SIG-M5 (cell line): ENCODE data around the gene ERBB4.

Experiments used
- DNase-seq: peaks from one replicate; lab custom pipeline; 2025; lab: John Stamatoyannopoulos, UW

Gene ERBB4

DNA sequence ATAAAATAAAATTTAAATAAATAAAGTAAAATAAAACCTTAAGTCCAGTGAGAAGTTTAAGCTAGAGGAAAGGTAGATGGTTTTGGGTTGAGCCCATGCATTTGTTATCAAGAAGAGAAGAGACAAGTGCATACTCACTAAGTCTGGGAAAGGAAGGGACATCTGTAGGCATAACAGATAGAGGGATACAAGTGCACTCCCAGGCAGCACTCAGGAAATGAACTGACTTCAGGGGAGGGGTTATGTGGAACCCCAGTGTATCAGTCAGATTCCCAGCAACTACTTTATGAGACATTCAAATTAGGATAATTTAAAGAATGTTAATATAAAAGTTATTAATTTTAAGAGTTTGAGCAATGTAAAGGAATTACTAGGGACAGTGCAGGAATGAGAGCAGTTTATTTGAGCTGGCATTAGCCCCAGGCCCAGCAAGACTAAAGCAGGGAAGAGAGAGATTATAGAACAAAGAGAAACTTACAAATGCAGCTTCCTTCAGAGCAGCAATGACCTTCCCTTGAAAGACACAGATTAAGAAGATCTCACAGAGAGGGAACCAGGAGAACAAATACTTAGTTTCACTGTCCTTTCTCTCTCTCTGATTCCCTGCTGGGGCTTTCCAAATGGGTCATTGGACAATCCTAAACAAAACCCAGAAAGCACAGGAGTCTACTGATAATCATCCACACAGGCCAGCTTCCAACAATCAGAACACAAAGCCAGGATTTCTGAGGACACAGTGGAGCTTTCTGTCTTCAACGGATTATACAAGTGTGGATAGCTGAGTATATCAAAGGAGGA lies 109.7 kb downstream of the ERBB4 start:
- DNase-seq = no peak

DNA sequence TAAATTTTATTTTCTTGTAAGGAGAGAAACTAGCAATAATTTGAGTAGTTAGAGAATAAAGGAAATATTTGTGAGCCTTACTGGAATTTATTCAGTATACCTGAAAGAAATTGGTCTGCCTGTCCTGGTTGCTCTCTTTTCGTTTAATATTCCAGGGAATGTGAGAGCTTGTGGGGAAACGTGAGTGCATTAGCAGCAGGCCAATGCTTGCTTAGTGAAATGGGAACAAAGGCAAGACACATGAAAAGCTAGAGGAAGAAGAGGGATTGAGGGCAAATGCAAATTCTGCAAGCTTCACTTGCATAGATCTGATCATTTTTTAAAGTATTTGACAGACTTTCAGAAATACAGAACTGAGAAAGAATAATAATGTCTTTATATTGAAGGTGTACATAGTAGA lies 111.0 kb downstream of the ERBB4 start:
- no peak for DNase-seq

GRCh38 chr2:212426637-212427412 lies 111.8 kb downstream of the ERBB4 start:
- DNase-seq = no peak

DNA sequence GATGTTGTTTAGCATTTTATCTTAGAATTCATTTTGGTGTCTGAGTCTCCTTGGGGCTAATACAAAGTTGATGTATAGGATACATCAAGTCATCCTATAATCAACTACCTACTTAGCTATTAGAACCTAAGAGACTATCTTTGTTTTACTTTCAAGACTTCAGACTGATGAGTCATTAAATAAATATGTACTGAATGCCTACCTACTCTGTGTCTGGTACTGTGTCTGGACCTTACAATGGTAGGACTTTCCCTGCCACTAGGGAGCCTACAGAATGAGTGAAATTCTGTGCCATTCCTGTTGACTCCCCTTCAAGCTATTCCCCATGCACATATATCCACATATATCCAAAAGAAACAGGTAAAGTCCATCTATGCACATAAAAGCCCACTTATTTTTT lies 114.5 kb downstream of the ERBB4 start:
- no peak for DNase-seq

GRCh38 chr2:212423089-212423488 lies 115.5 kb downstream of the ERBB4 start:
- DNase-seq = no peak

DNA sequence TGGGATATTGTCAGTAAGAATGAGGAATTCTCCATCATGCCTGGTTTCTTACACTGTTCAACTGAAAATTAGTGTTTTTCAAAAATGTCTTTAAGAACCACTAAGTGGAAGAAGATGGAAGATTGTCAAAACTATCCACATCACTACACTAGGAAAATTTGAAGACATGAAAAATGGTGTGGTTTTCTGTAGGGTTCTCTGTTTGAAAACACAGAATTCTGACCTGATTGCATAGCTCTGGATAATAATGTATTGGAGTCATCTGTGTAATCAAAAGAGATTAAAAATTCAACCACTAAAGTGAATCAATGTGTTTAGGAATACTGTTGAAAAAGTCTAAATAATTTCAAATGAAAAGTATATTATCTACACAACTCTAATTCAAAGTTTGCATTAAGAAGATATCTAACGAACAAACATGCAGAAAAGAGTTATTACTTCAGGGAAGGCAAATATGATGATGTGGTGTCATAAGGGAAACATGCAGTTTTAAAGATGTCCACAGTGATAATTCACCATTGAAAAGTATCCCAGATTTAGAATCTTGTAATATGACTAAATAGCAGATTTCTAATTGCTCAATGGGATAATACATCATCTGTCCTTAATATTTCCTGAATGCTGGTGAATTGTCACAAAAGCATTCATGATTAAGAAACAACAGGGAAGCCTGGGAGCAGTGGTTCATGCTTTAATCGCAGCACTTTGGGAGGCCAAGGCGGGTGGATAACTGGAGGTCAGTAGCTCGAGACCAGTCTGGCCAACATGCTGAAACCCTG lies 116.9 kb downstream of the ERBB4 start:
- no peak for DNase-seq

GRCh38 chr2:212416086-212416485 lies 122.5 kb downstream of the ERBB4 start:
- no peak for DNase-seq

- DNase-seq = no peak
These were observed 123.8 kb downstream of the ERBB4 start for GRCh38 chr2:212414767-212415211.

DNA sequence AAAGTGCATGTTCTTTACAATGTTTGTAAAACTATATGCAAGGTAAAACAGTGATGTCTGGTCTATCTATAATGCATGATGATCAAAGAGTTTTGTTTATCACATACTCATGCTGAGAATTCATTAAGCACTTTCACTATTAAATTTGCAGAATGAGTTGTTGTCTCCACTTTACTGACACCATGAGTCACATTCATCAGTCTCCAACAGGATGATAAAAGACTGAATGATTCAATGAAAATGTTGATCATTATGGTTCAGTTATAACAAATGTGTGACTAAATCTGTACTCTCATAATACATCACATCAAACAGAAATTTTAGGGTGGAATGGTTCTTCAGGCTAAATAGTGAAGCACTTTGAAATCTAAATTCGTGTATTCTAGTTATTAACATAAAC lies 129.0 kb downstream of the ERBB4 start:
- DNase-seq = no peak

DNA sequence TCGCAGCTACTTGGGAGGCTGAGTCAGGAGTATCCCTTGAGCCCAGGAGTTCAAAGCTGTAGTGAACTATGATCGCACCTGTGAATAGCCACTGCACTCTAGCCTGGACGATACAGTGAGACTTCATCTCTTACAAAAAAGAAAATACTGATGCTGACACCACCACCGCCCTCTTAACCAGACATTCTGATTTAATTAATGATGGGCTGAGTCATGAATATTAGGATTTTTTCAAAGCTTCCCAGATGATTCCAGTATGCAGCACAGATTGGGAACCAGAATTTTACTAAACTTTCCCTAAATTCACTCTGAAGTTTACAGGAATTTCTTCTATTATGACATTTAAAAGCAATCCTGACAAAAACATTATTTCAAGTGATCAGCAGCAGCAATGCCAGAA lies 130.1 kb downstream of the ERBB4 start:
- DNase-seq = no peak

GRCh38 chr2:212406716-212407115 lies 131.9 kb downstream of the ERBB4 start:
- no peak for DNase-seq

GRCh38 chr2:212402316-212402715 lies 136.3 kb downstream of the ERBB4 start:
- no peak for DNase-seq

DNA sequence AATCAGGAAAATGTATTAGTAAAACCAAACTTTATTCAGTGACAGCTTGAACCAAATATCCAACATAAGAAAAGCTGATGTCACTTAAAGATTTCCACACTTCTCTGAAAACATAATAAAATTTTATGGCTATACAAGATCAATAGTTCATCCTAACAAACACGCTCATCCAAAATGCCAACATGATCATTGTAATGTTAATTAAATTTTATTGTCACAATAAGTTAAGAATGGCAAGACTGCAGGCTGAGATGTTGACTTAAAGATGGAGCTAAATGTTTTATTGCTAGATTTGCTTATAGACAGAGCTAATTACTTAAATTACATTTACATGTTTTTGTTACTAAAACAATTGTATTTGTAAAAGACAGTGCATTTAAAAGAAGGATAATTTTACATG lies 140.3 kb downstream of the ERBB4 start:
- DNase-seq = no peak

DNA sequence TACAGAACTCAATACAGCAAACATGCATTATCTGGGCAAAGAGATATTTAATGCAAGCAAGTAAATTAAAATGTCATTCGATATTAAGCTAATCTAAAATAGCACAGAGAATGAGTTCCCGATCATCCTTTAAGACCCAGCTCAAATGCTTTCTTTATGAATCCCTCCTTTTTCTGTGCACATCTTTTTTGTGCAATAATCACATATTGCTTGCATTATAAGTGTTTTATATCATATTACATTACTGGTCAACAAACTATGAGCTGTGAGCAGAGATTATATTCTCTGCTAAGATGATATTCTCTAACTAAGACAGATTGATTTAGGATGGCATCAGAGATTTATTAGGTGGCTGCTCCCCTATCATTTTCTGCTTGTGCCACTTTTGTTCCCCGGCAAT lies 146.1 kb downstream of the ERBB4 start:
- no peak for DNase-seq

DNA sequence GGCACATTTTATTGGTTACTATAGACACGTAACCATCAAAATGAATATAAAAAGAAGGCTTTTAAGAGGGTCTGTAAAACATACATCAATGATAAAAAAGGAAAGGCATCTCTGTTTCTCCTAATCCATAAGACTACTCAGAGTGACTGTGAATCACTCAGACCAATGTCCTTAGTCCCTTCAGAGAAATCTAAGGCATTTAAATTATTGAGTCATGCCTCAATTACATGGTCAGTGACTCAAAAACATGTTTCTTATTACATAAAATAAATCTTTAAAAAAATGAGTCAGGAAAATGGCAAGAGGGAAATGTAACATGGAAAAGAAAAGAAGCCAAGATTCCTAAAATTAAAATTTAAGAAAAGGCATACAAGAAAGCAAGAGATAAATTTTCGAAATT lies 146.6 kb downstream of the ERBB4 start:
- no peak for DNase-seq

DNA sequence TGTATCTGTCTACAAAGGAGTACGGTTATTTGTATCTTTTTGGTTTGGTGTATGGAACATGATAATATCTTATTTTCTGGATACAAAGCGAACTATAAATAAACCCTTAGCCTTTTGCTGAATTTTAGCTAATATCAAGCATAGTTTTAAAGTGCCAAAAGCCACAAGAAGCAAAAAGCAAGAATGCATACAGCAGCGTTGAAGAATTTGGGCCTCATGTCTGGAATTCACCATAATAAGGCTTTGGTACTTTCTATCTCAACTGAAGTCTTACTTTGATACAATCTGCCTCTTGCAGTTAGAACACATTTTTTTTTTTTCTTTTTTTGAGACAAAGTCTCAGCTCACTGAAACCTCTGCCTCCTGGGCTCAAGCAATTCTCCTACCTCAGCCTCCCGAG lies 151.5 kb downstream of the ERBB4 start:
- no peak for DNase-seq

GRCh38 chr2:212385241-212385640 lies 153.4 kb downstream of the ERBB4 start:
- DNase-seq = no peak

DNA sequence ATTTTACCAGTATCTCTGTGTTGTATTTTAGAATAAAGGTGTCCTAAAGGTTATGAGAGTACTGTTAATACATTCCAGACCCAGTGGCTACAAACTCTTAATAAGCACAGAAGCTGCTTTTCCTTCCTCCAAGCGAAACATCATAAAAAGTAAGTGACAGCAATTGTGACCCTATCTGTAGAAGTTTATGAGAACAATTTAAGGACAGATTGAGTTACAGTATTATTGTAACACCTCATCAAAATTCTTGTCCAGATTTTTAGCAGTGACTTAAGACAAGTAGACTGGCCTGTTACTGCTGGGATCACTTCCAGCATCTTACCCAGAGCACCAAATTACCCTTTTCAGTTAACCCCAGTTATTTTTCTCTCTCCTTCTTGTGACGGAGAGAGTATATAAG lies 154.6 kb downstream of the ERBB4 start:
- DNase-seq = no peak

- DNase-seq = no peak
These were observed 157.0 kb downstream of the ERBB4 start for GRCh38 chr2:212381428-212382102.

DNA sequence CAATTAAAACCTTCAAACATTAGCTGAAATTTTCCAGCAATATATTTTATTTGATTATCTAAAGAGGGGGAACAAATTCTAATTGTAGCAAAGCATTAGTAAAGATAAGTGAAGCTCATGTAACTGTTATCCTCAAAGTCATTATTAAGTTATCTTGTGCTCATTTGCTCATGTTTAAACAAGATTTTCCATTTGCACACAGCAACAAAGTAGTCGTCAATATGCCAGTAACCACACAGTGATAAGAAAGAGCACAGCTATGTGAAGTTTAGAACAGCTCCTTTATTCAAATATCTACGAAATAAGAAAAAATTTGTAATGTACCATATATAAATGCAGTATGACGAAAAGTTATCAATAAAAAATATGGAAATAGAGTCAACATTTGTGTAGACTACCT lies 159.5 kb downstream of the ERBB4 start:
- DNase-seq = no peak

DNA sequence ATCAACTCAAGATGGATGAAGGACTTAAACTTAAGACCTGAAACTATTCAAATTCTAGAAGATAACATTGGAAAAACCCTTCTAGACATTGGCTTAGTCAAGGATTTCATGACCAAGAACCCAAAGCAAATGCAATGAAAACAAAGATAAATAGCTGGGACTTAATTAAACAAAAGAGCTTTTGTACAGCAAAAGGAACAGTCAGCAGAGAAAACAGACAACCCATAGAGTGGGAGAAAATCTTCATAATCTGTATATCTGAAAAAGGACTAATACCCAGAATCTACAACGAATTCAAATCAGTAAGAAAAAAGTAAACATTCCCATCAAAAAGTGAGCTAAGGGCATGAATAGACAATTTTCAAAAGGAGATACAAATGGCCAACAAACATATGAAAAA lies 171.2 kb downstream of the ERBB4 start:
- DNase-seq = no peak
